GM23338 (cell line): ENCODE results near the gene RAB9A. TPM values are rescaled to one million over a fixed set of nuclear protein-coding genes. Genes with fewer than 3 reads are reported as not detected.
"Not testable (repeated sequence)": the region's sequence is repeated elsewhere in the genome, so short reads cannot be mapped to it uniquely, and the experiment has no call there.

Experiments used
- ATAC-seq: fragments of 200-7000 bp; cut with Tn5 transposase; 3 replicates; pipeline ENCODE4 v1.9.1; 2020
- DNase-seq: peaks from one replicate; pipeline ENCODE4 v3.0.0-alpha.2; 2015; ENCODE audit warnings: low spot score
- H2AFZ ChIP-seq: fragments of 200-600 bp; sonication (generic); 2 replicates; pipeline ENCODE4 v1.8.0; 2016; ENCODE audit warnings: antibody characterized with exemption, mild to moderate bottlenecking, moderate library complexity
- H3F3A ChIP-seq: fragments of 200-600 bp; sonication (generic); replicated peaks from 2 replicates; pipeline ENCODE4 v1.8.0; 2017; ENCODE audit warnings: antibody characterized with exemption, mixed run types, low read depth
- H3K27ac ChIP-seq: fragments of 200-600 bp; sonication (generic); 2 replicates; pipeline ENCODE4 v1.6.1; 2016; ENCODE audit warnings: low read depth
- H3K27me3 ChIP-seq: fragments of 200-600 bp; sonication (generic); 2 replicates; pipeline ENCODE4 v1.8.0; 2016; ENCODE audit warnings: mild to moderate bottlenecking, mixed run types, moderate library complexity; ENCODE audit not compliant: insufficient read depth
- H3K36me3 ChIP-seq: fragments of 200-600 bp; sonication (generic); 2 replicates; pipeline ENCODE4 v1.8.0; 2016; ENCODE audit warnings: mild to moderate bottlenecking; ENCODE audit not compliant: insufficient read depth
- H3K4me1 ChIP-seq: fragments of 200-600 bp; sonication (generic); 2 replicates; pipeline ENCODE4 v1.8.0; 2016; ENCODE audit warnings: mild to moderate bottlenecking, moderate library complexity; ENCODE audit not compliant: insufficient read depth
- H3K4me2 ChIP-seq: fragments of 200-600 bp; sonication (generic); 2 replicates; pipeline ENCODE4 v1.7.1; 2017; ENCODE audit warnings: mixed run types
- H3K4me3 ChIP-seq: fragments of 200-600 bp; sonication (generic); 2 replicates; pipeline ENCODE4 v1.6.1; 2016; ENCODE audit warnings: mixed run types
- H3K79me2 ChIP-seq: fragments of 200-600 bp; sonication (generic); replicated peaks from 2 replicates; pipeline ENCODE4 v1.8.0; 2017; ENCODE audit warnings: mild to moderate bottlenecking; ENCODE audit not compliant: insufficient read depth
- H3K9me2 ChIP-seq: fragments of 200-600 bp; sonication (generic); 2 replicates; pipeline ENCODE4 v1.8.0; 2017; ENCODE audit not compliant: insufficient read depth
- H4K20me1 ChIP-seq: fragments of 200-600 bp; sonication (generic); replicated peaks from 2 replicates; pipeline ENCODE4 v1.8.0; 2017; ENCODE audit warnings: mild to moderate bottlenecking; ENCODE audit not compliant: insufficient read depth
- H3K27ac Mint-ChIP-seq: 2 replicates; pipeline ENCODE4 v1.8.0; 2020; ENCODE audit warnings: inconsistent platforms, mild to moderate bottlenecking, moderate library complexity, mixed read lengths
- H3K27me3 Mint-ChIP-seq: 3 replicates; pipeline ENCODE4 v1.8.0; 2022; ENCODE audit warnings: low read depth, mild to moderate bottlenecking, moderate library complexity, mixed read lengths, inconsistent platforms; ENCODE audit not compliant: insufficient read depth, poor library complexity
- H3K36me3 Mint-ChIP-seq: 3 replicates; pipeline ENCODE4 v1.8.0; 2021; ENCODE audit warnings: low read depth, mild to moderate bottlenecking, inconsistent platforms, moderate library complexity, mixed read lengths
- H3K4me1 Mint-ChIP-seq: 3 replicates; pipeline ENCODE4 v1.8.0; 2020; ENCODE audit warnings: mild to moderate bottlenecking, inconsistent platforms, mixed read lengths
- H3K4me3 Mint-ChIP-seq: 3 replicates; pipeline ENCODE4 v1.8.0; 2021; ENCODE audit warnings: moderate library complexity, mild to moderate bottlenecking, inconsistent platforms, mixed read lengths
- H3K9me3 Mint-ChIP-seq: 3 replicates; pipeline ENCODE4 v1.8.0; 2020; ENCODE audit warnings: moderate library complexity, mild to moderate bottlenecking, inconsistent platforms, mixed read lengths
- ETS1 ChIP-seq: IDR thresholded peaks from 2 replicates; pipeline ENCODE4 v1.6.1; 2016; ENCODE audit warnings: antibody characterized with exemption
- EZH2 ChIP-seq: fragments of 200-600 bp; sonication (generic); IDR thresholded peaks from one replicate; pipeline ENCODE4 v1.8.0; 2017; ENCODE audit warnings: antibody characterized with exemption, mild to moderate bottlenecking, low read depth; ENCODE audit not compliant: unreplicated experiment
- EZH2phosphoT487 ChIP-seq: fragments of 200-600 bp; sonication (generic); IDR thresholded peaks from one replicate; pipeline ENCODE4 v1.8.1; 2018; ENCODE audit warnings: antibody characterized with exemption; ENCODE audit not compliant: unreplicated experiment
- JUNB ChIP-seq: IDR thresholded peaks from one replicate; pipeline ENCODE4 v1.6.1; 2016; ENCODE audit warnings: antibody characterized with exemption; ENCODE audit not compliant: unreplicated experiment
- NANOG ChIP-seq: IDR thresholded peaks from 2 replicates; pipeline ENCODE4 v1.6.1; 2016; ENCODE audit warnings: antibody characterized with exemption, borderline replicate concordance
- POLR2AphosphoS5 ChIP-seq: IDR thresholded peaks from 2 replicates; pipeline ENCODE4 v1.6.1; 2016; ENCODE audit warnings: antibody characterized with exemption, low read depth
- REST ChIP-seq: IDR thresholded peaks from one replicate; pipeline ENCODE4 v1.6.1; 2018; ENCODE audit warnings: antibody characterized with exemption; ENCODE audit not compliant: unreplicated experiment
- STAT1 ChIP-seq: IDR thresholded peaks from one replicate; pipeline ENCODE4 v1.6.1; 2016; ENCODE audit warnings: antibody characterized with exemption; ENCODE audit not compliant: unreplicated experiment
- ZNF114 ChIP-seq: fragments of 250-450 bp; sonication (Bioruptor Pico); IDR thresholded peaks from 2 replicates; pipeline ENCODE4 v1.5.0; 2020; ENCODE audit warnings: mild to moderate bottlenecking, moderate library complexity
- ZNF331 ChIP-seq: fragments of 250-450 bp; sonication (Bioruptor Pico); IDR thresholded peaks from 2 replicates; pipeline ENCODE4 v1.5.0; 2020; ENCODE audit warnings: low read depth, mild to moderate bottlenecking, moderate library complexity
- ZNF462 ChIP-seq: fragments of 250-450 bp; sonication (Bioruptor Pico); IDR thresholded peaks from 2 replicates; pipeline ENCODE4 v1.5.0; 2020; ENCODE audit warnings: mild to moderate bottlenecking, moderate library complexity
- polyA plus RNA-seq: library from polyadenylated mRNA; unstranded; fragments of >200 nt; fragmentation: Nextera tagmentation; extraction: Ambion mirVana; gene quantifications from 2 replicates; pipeline ENCODE4 v1.2.1, GENCODE V29; 2016
- total RNA-seq: library from RNA; depleted of rRNA; stranded (reverse); fragments of >200 nt; shearing (Covaris generic); gene quantifications from 2 replicates; pipeline ENCODE4 v1.2.3, GENCODE V29; 2014

Gene RAB9A
- total and polyA plus RNA-seq, 2 experiments from 2014 or later, result 43.3 to 45.1 TPM

- not testable (repeated sequence) for DNase-seq, H3K27me3 ChIP-seq, H3K9me3 Mint-ChIP-seq, H3K27ac ChIP-seq, H3K4me3 Mint-ChIP-seq, H3F3A ChIP-seq, H3K4me2 ChIP-seq, H3K9me2 ChIP-seq, H3K4me1 ChIP-seq, H3K36me3 ChIP-seq, ATAC-seq, H3K4me3 ChIP-seq, H3K27ac Mint-ChIP-seq, H2AFZ ChIP-seq, H3K27me3 Mint-ChIP-seq, H4K20me1 ChIP-seq
- Mint-ChIP-seq H3K4me1 (peaks cover 11% of the 10 kb centered on the region), H3K36me3 (peaks cover 48% of the 10 kb centered on the region)
- H3K79me2 ChIP-seq, result peaks cover 81% of the 10 kb centered on the region
Measured at GRCh38 chrX:13730523-13730922, 41.6 kb downstream of the RAB9A start.

GRCh38 chrX:13732246-13733067, 43.5 kb downstream of the RAB9A start:
- Mint-ChIP-seq H3K4me3 (peak overlapping the region; percentile 20; the same call in 1 of the 3 replicates), H3K27ac (no peak overlapping the region), H3K4me1 (peaks cover 12% of the 10 kb centered on the region), H3K9me3 (no peaks in the 10 kb centered on the region), H3K36me3 (peaks cover 45% of the 10 kb centered on the region), H3K27me3 (no peaks in the 10 kb centered on the region)
- H3F3A ChIP-seq, result no peaks in the 10 kb centered on the region
- H3K36me3 ChIP-seq, result no peaks in the 10 kb centered on the region
- H3K4me2 ChIP-seq, result no peak overlapping the region
- H2AFZ ChIP-seq, result no peak overlapping the region
- DNase-seq (no peak), ATAC-seq (no peak)
- H3K4me1 ChIP-seq, result peaks cover 5% of the 10 kb centered on the region
- no peak overlapping the region for H3K4me3 ChIP-seq
- no peak overlapping the region for H3K27ac ChIP-seq
- H3K9me2 ChIP-seq, result no peaks in the 10 kb centered on the region
- no peaks in the 10 kb centered on the region for H4K20me1 ChIP-seq
- no peaks in the 10 kb centered on the region for H3K27me3 ChIP-seq
- peaks cover 77% of the 10 kb centered on the region for H3K79me2 ChIP-seq
- TF ChIP-seq ZNF114 (CRISPR knock-in tag) (no peak), ZNF331 (CRISPR knock-in tag) (no peak), STAT1 (no peak), JUNB (no peak), ZNF462 (CRISPR knock-in tag) (no peak), EZH2 (no peak), NANOG (no peak), ETS1 (no peak), POLR2AphosphoS5 (no peak), REST (no peak), EZH2phosphoT487 (no peak)
